GM12878 (cell line): ENCODE data around the gene RIMS3. TPM values are rescaled to one million over a fixed set of nuclear protein-coding genes. Genes with fewer than 3 reads are reported as not detected.

Source experiments
- ATAC-seq: fragments of 200-7000 bp; cut with Tn5 transposase; 3 replicates; pipeline ENCODE4 v1.9.1; 2020; ENCODE audit warnings: mild to moderate bottlenecking, moderate library complexity
- BruUV-seq: library from RNA; stranded (reverse); fragments of 400-500 nt; replicated peaks from 2 replicates; lab custom pipeline; 2021; lab: Mats Ljungman, UMichigan
- CTCF ChIA-PET: fragments of 300-600 bp; sonication (Branson Sonifier 250); formaldehyde crosslinking; extraction: SDS; loops from one replicate; lab custom pipeline; 2021; ENCODE audit warnings: inconsistent platforms; lab: Yijun Ruan, JAX
- POLR2A ChIA-PET: fragments of 350-600 bp; formaldehyde crosslinking; extraction: SDS; loops from one replicate; lab custom pipeline; 2021; ENCODE audit warnings: inconsistent platforms; lab: Charles Lee
- RAD21 ChIA-PET: fragments of 300-600 bp; sonication (Branson Sonifier 250); formaldehyde crosslinking; loops from one replicate; lab custom pipeline; 2023; ENCODE audit warnings: antibody characterized with exemption; ENCODE audit not compliant: unreplicated experiment; lab: Charles Lee
- SMC1A ChIA-PET: fragments of 300-600 bp; sonication (Branson Sonifier 250); formaldehyde crosslinking; loops from one replicate; lab custom pipeline; 2023; ENCODE audit not compliant: unreplicated experiment, uncharacterized antibody; lab: Charles Lee
- DNase-seq: peaks from one replicate; pipeline ENCODE4 v3.0.0-alpha.2; 2011; ENCODE audit warnings: low read depth, low spot score
- FAIRE-seq: peaks from 3 replicates; lab custom pipeline; 2011; peaks lifted over from hg19 to GRCh38; lab: Jason Lieb, UNC
- H2AFZ ChIP-seq: 2 replicates; pipeline ENCODE4 v1.6.0; 2011; ENCODE audit warnings: low read depth, low read length, control low read depth; ENCODE audit not compliant: control insufficient read depth
- H3K27ac ChIP-seq: 2 replicates; pipeline ENCODE4 v1.5.1; 2011; ENCODE audit warnings: control low read depth; ENCODE audit not compliant: control insufficient read depth, insufficient read depth
- H3K27me3 ChIP-seq, 2 experiments: replicated peaks in 1 of 2; 2 replicates each; pipeline versions ENCODE4 v1.6.0 to v1.6.1; 2011; ENCODE audit warnings: low read length in 1 of 2; ENCODE audit not compliant: control insufficient read depth in 2 of 2, insufficient read depth in 2 of 2
- H3K36me3 ChIP-seq, 2 experiments: 2 replicates each; pipeline ENCODE4 v1.5.1; 2011; ENCODE audit warnings: low read length in 1 of 2; ENCODE audit not compliant: control insufficient read depth in 2 of 2, insufficient read depth in 2 of 2
- H3K4me1 ChIP-seq: 2 replicates; pipeline ENCODE4 v1.6.1; 2011; ENCODE audit warnings: mild to moderate bottlenecking, low read length, moderate library complexity, mixed read lengths; ENCODE audit not compliant: control insufficient read depth, insufficient read depth
- H3K4me2 ChIP-seq: 2 replicates; pipeline ENCODE4 v1.6.0; 2011; ENCODE audit warnings: control low read depth; ENCODE audit not compliant: control insufficient read depth, insufficient read depth
- H3K4me3 ChIP-seq: fragments of 200-600 bp; sonication (generic); 2 replicates; pipeline ENCODE4 v1.5.1; 2016
- H3K79me2 ChIP-seq: 2 replicates; pipeline ENCODE4 v1.6.0; 2011; ENCODE audit warnings: low read length; ENCODE audit not compliant: control insufficient read depth, insufficient read depth
- H3K9ac ChIP-seq: 2 replicates; pipeline ENCODE4 v1.8.0; 2011; ENCODE audit warnings: low read length, control low read depth, mixed read lengths; ENCODE audit not compliant: control insufficient read depth, insufficient read depth
- H3K9me3 ChIP-seq: replicated peaks from 3 replicates; pipeline ENCODE4 v1.5.1; 2011; ENCODE audit warnings: mild to moderate bottlenecking, low read length; ENCODE audit not compliant: control insufficient read depth, insufficient read depth
- H4K20me1 ChIP-seq: 2 replicates; pipeline ENCODE4 v1.6.0; 2011; ENCODE audit not compliant: control insufficient read depth, insufficient read depth
- ATF7 ChIP-seq: fragments of 450-650 bp; IDR thresholded peaks from 2 replicates; pipeline ENCODE4 v1.6.1; 2016; ENCODE audit warnings: low read depth, mild to moderate bottlenecking
- MYB ChIP-seq: fragments of 150-350 bp; IDR thresholded peaks from 2 replicates; pipeline ENCODE4 v1.6.1; 2014; ENCODE audit warnings: mild to moderate bottlenecking, low read depth, low read length, borderline replicate concordance
- NR2C1 ChIP-seq: fragments of 450-650 bp; IDR thresholded peaks from 2 replicates; pipeline ENCODE4 v1.6.1; 2017; ENCODE audit warnings: antibody characterized with exemption, mild to moderate bottlenecking, moderate library complexity
- RFX5 ChIP-seq: IDR thresholded peaks from 2 replicates; pipeline ENCODE4 v1.6.1; 2011; ENCODE audit warnings: low read depth, low read length, improper control_type of control experiment
- SIX5 ChIP-seq: IDR thresholded peaks from 2 replicates; pipeline ENCODE4 v1.6.1; 2011; ENCODE audit warnings: mild to moderate bottlenecking, low read depth, low read length, moderate library complexity; ENCODE audit not compliant: severe bottlenecking
- SREBF2 ChIP-seq: IDR thresholded peaks from 2 replicates; pipeline ENCODE4 v1.6.1; 2012; ENCODE audit warnings: mild to moderate bottlenecking, low read length
- STAT3 ChIP-seq: IDR thresholded peaks from 2 replicates; pipeline ENCODE4 v1.6.1; 2011; ENCODE audit warnings: low read depth, low read length, improper control_type of control experiment
- WGBS: methylation state at CpG from one replicate; pipeline ENCODE4 v1.1.6; 2016; ENCODE audit warnings: low lambda C conversion rate; ENCODE audit not compliant: insufficient replicate concordance, insufficient coverage; ENCODE audit errors: missing lambda C conversion rate; 5-methylcytosine and 5-hydroxymethylcytosine counted together
- in situ Hi-C: fragments of 300-500 bp; cut with MboI; formaldehyde crosslinking; loops from 9 replicates; pipeline ENCODE4 v1.14.3; 2018; ENCODE audit warnings: mixed read lengths
- intact Hi-C: fragments of 100-400 bp; cut with micrococcal nuclease; formaldehyde crosslinking; loops from one replicate; pipeline ENCODE4 v1.14.2; 2022; ENCODE audit not compliant: unreplicated experiment
- polyA plus RNA-seq, 11 experiments: library from polyadenylated mRNA; depleted of rRNA in 4 of 11; unstranded in 6 of 11; stranded (reverse) in 5 of 11; fragments of >200 nt; fragmentation: Nextera tagmentation in 4 of 11; fragmentation: Illumina TruSeq in 1 of 11; extraction: Ambion mirVana in 4 of 11; extraction: Trizol in 1 of 11; gene quantifications; 1 replicate in 1 of 11; 2 replicates in 10 of 11; pipeline versions ENCODE4 v1.2.1 to v1.2.3, GENCODE V29; 2011 to 2016; ENCODE audit warnings: inconsistent platforms in 2 of 11, missing spikeins in 2 of 11, low read depth in 1 of 11
- total RNA-seq, 4 experiments: library from RNA; depleted of rRNA in 3 of 4; stranded (reverse); fragments of >200 nt in 3 of 4; fragmentation: Illumina TruSeq in 1 of 4; extraction: Trizol in 1 of 4; gene quantifications; 2 replicates each; pipeline versions ENCODE4 v1.2.1 to v1.2.3, GENCODE V29; 2013 to 2021
- TF ChIP-seq, protein P1 (sequence below): fragments of 450-650 bp; IDR thresholded peaks from 2 replicates; pipeline ENCODE4 v1.6.1; 2017; ENCODE audit warnings: mild to moderate bottlenecking, moderate library complexity

The RIMS3 gene
- total and polyA plus RNA-seq, 10 of the 15 experiments (the other 5 are each of a cell fraction or from before 2014, with no cell fraction given), result 0.02 to 4.7 (median 0.39) TPM

DNA sequence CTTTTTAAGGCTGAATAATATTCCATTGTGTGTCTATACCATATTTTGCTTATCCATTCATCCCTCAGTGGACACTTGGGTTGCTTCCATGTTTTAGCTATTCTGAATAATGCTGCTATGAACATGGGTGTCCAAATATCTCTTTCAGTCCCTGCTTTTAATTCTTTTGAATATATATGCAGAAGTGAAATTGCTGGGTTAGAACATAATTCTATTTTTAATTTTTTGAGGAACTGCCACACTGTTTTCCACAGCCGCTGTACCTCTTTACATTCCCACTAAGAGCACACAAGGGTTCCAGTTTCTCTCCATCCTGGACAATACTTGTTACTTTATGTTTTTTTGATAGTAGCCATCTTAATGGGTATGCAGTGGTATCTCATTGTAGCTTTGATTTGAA, 65.6 kb downstream of the RIMS3 start:
- intact Hi-C loops (no loop called here), in situ Hi-C loops (no loop called here)
- H3K4me3 ChIP-seq, result no peak overlapping the region
- no peaks in the 10 kb centered on the region for H3K9me3 ChIP-seq
- ChIA-PET SMC1A (no interaction called here), RAD21 (interaction anchor here (0.6 kb wide), 1 partner anchor 456 kb away, joined by 3 read pairs; no protein-coding TSS in a partner anchor), CTCF (interaction anchor here (0.9 kb wide), 1 partner anchor 154 kb away, joined by 3 read pairs; no protein-coding TSS in a partner anchor), POLR2A (interaction anchor here (0.6 kb wide), 1 partner anchor 264 kb away, joined by 3 read pairs; no protein-coding TSS in a partner anchor)
- no peaks in the 10 kb centered on the region for H3K36me3 ChIP-seq
- ATAC-seq (no peak), DNase-seq (no peak), FAIRE-seq (no peak)
- H2AFZ ChIP-seq, result no peak overlapping the region
- no peaks in the 10 kb centered on the region; a peak in 1 of 4 replicates for H3K27me3 ChIP-seq
- WGBS, result 9% methylated on average over 1 of the region's 1 CpG
- H3K79me2 ChIP-seq, result no peaks in the 10 kb centered on the region
- H3K4me2 ChIP-seq, result no peak overlapping the region
- no peak for TF ChIP-seq MYB
- TF ChIP-seq STAT3, result no peak
- TF ChIP-seq, protein P1, sequence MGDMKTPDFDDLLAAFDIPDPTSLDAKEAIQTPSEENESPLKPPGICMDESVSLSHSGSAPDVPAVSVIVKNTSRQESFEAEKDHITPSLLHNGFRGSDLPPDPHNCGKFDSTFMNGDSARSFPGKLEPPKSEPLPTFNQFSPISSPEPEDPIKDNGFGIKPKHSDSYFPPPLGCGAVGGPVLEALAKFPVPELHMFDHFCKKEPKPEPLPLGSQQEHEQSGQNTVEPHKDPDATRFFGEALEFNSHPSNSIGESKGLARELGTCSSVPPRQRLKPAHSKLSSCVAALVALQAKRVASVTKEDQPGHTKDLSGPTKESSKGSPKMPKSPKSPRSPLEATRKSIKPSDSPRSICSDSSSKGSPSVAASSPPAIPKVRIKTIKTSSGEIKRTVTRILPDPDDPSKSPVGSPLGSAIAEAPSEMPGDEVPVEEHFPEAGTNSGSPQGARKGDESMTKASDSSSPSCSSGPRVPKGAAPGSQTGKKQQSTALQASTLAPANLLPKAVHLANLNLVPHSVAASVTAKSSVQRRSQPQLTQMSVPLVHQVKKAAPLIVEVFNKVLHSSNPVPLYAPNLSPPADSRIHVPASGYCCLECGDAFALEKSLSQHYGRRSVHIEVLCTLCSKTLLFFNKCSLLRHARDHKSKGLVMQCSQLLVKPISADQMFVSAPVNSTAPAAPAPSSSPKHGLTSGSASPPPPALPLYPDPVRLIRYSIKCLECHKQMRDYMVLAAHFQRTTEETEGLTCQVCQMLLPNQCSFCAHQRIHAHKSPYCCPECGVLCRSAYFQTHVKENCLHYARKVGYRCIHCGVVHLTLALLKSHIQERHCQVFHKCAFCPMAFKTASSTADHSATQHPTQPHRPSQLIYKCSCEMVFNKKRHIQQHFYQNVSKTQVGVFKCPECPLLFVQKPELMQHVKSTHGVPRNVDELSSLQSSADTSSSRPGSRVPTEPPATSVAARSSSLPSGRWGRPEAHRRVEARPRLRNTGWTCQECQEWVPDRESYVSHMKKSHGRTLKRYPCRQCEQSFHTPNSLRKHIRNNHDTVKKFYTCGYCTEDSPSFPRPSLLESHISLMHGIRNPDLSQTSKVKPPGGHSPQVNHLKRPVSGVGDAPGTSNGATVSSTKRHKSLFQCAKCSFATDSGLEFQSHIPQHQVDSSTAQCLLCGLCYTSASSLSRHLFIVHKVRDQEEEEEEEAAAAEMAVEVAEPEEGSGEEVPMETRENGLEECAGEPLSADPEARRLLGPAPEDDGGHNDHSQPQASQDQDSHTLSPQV, result no peak
- no peak for TF ChIP-seq SIX5
- TF ChIP-seq SREBF2, result no peak
- TF ChIP-seq NR2C1, result no peak
- TF ChIP-seq ATF7, result no peak
- TF ChIP-seq RFX5, result no peak
- BruUV-seq, result no TSS peak
- no peaks in the 10 kb centered on the region for H4K20me1 ChIP-seq
- no peaks in the 10 kb centered on the region for H3K4me1 ChIP-seq
- H3K27ac ChIP-seq, result no peak overlapping the region
- no peak overlapping the region for H3K9ac ChIP-seq
